Measurements from ENCODE around the gene CNKSR1. TPM values are rescaled to one million over a fixed set of nuclear protein-coding genes. Genes with fewer than 3 reads are reported as not detected.

Gene CNKSR1
- total and polyA plus RNA-seq, 10 donors, result 0.68 to 5.5 (median 2.3) TPM

GRCh38 chr1:26153966-26154532 lies 23.2 kb upstream of the CNKSR1 start:
- H3K27ac ChIP-seq, result no peak overlapping the region
- peaks cover 5 to 36% (median 20%) of the 10 kb centered on the region in 6 donors for H3K4me1 ChIP-seq
- DNase-seq, result no peak
- H3K4me3 ChIP-seq, result no peak overlapping the region
- WGBS, 5 donors, result 69 to 75% (median 74%) methylated on average over 5 of the region's 5 CpGs
- H3K9me3 ChIP-seq, result no peaks in the 10 kb centered on the region
- peaks cover 0 to 45% (median 22%) of the 10 kb centered on the region in 7 donors for H3K27me3 ChIP-seq (replicated peaks in 1 of 7)
- intact Hi-C loops (cut with DNase I; ENCODE audit: low total_unique reads), result no loop called here
- TF ChIP-seq POLR2A (IDR thresholded peaks at IDR 0.05) (no peak), CTCF (IDR thresholded peaks at IDR 0.05 in 8 of 11, conservative IDR thresholded peaks at IDR 0.05 in 3 of 11) (no peak)
- H3K36me3 ChIP-seq, result no peaks in the 10 kb centered on the region

DNA sequence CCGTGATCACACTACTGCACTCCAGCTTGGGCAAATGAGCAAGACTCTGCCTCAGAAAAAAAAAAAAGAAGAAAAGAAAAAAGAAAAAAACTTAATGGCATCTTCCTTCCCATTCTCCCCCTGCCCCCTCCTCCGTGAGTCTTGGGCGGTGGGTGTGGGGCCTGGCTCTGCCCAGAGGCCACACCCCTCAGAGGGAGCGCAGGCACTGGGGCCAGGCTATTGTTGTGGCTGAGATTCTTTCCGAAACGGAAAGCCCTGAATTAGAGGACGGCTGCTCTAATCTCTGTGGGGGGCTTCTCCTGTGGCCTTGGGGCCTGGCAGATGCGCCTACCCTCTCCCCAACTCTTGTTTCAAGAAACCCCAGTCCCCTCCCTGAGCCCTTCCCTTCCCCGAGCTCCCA lies 22.5 kb upstream of the CNKSR1 start:
- H3K27ac ChIP-seq, result no peak overlapping the region
- intact Hi-C loops (cut with DNase I; ENCODE audit: low total_unique reads), result no loop called here
- 41 to 60% (median 48%) methylated on average over 9 of the region's 9 CpGs for WGBS, 5 donors
- DNase-seq, result no peak
- TF ChIP-seq POLR2A (IDR thresholded peaks at IDR 0.05) (no peak), CTCF (IDR thresholded peaks at IDR 0.05 in 8 of 11, conservative IDR thresholded peaks at IDR 0.05 in 3 of 11) (no peak), POLR2AphosphoS5 (IDR thresholded peaks at IDR 0.05) (no peak)
- peaks cover 0 to 52% (median 22%) of the 10 kb centered on the region in 7 donors for H3K27me3 ChIP-seq (replicated peaks in 1 of 7)
- H3K4me1 ChIP-seq, result peaks cover 5 to 43% (median 20%) of the 10 kb centered on the region in 6 donors
- H3K4me3 ChIP-seq, result no peak overlapping the region
- no peaks in the 10 kb centered on the region for H3K36me3 ChIP-seq
- H3K9me3 ChIP-seq, result no peaks in the 10 kb centered on the region

GRCh38 chr1:26155370-26156284 lies 21.7 kb upstream of the CNKSR1 start:
- peaks cover 5 to 51% (median 22%) of the 10 kb centered on the region in 6 donors for H3K4me1 ChIP-seq
- no peak overlapping the region for H3K27ac ChIP-seq
- no peaks in the 10 kb centered on the region for H3K36me3 ChIP-seq
- no peaks in the 10 kb centered on the region for H3K9me3 ChIP-seq
- no peak for DNase-seq
- intact Hi-C loops (cut with DNase I; ENCODE audit: low total_unique reads), result no loop called here
- peaks cover 0 to 61% (median 22%) of the 10 kb centered on the region in 7 donors for H3K27me3 ChIP-seq (replicated peaks in 1 of 7)
- TF ChIP-seq CTCF (IDR thresholded peaks at IDR 0.05 in 8 of 11, conservative IDR thresholded peaks at IDR 0.05 in 3 of 11) (no peak), POLR2AphosphoS5 (IDR thresholded peaks at IDR 0.05) (peak in 1 of 3 donors; percentile 11)
- peak overlapping the region in 1 of 8 donors; percentile 8 for H3K4me3 ChIP-seq
- WGBS, 5 donors, result 46 to 60% (median 47%) methylated on average over 21 of the region's 21 CpGs
